NCI-H345 (cell line): ENCODE measurements around the gene IPO5.
A peak's percentile ranks its signal among the peaks of the same experiment; 100 is the strongest.

Source experiments
- DNase-seq: peaks from one replicate; lab custom pipeline; 2025; lab: John Stamatoyannopoulos, UW

IPO5 gene

GRCh38 chr13:98059276-98059675, 105.8 kb downstream of the IPO5 start:
- no peak for DNase-seq

- DNase-seq, result no peak
Measured at GRCh38 chr13:98060282-98060681, 106.8 kb downstream of the IPO5 start.

GRCh38 chr13:98065468-98065867, 112.0 kb downstream of the IPO5 start:
- no peak for DNase-seq

GRCh38 chr13:98066636-98067035, 113.2 kb downstream of the IPO5 start:
- no peak for DNase-seq

- DNase-seq, result peak; percentile 14
Measured at GRCh38 chr13:98068521-98068920, 115.0 kb downstream of the IPO5 start.

- DNase-seq, result no peak
Measured at GRCh38 chr13:98069985-98070384, 116.5 kb downstream of the IPO5 start.

- no peak for DNase-seq
Measured at GRCh38 chr13:98071316-98071715, 117.8 kb downstream of the IPO5 start.

- no peak for DNase-seq
Measured at GRCh38 chr13:98072476-98072875, 119.0 kb downstream of the IPO5 start.
